Cardiac muscle cell (in vitro differentiated cells and primary cell): Measurements from ENCODE around the gene ATP5F1D. TPM values are rescaled to one million over a fixed set of nuclear protein-coding genes. Genes with fewer than 3 reads are reported as not detected.

ENCODE experiments used
- DNase-seq, 2 donors: peaks; one replicate each; pipeline versions ENCODE4 v3.0.0 to v3.0.0-alpha.2; 2010 to 2017; ENCODE audit warnings: low read depth in 1 of 2, low spot score in 1 of 2
- H3K27ac ChIP-seq: fragments of 200-600 bp; sonication (generic); 2 replicates; pipeline ENCODE4 v1.5.1; 2016
- H3K27me3 ChIP-seq: fragments of 200-600 bp; sonication (generic); 2 replicates; pipeline ENCODE4 v1.6.0; 2016; ENCODE audit warnings: control low read depth
- H3K36me3 ChIP-seq: fragments of 200-600 bp; sonication (generic); 2 replicates; pipeline ENCODE4 v1.5.1; 2016; ENCODE audit warnings: control low read depth
- H3K4me1 ChIP-seq: fragments of 200-600 bp; sonication (generic); 2 replicates; pipeline ENCODE4 v1.8.1; 2017; ENCODE audit warnings: low read depth, mild to moderate bottlenecking, mixed run types
- H3K4me3 ChIP-seq: fragments of 200-600 bp; sonication (generic); 2 replicates; pipeline ENCODE4 v1.5.1; 2016; ENCODE audit warnings: mild to moderate bottlenecking
- H3K9me3 ChIP-seq: fragments of 200-600 bp; sonication (generic); 2 replicates; pipeline ENCODE4 v1.5.1; 2017; ENCODE audit warnings: low read depth, mild to moderate bottlenecking, control low read depth
- polyA plus RNA-seq: library from polyadenylated mRNA; unstranded; fragments of >200 nt; fragmentation: Nextera tagmentation; extraction: Ambion mirVana; gene quantifications from 2 replicates; pipeline ENCODE4 v1.2.1, GENCODE V29; 2016
- total RNA-seq: library from RNA; depleted of rRNA; stranded (reverse); fragments of >200 nt; gene quantifications from 2 replicates; pipeline ENCODE4 v1.2.3, GENCODE V29; 2016
- TF ChIP-seq, protein P1 (sequence below): IDR thresholded peaks from 2 replicates; pipeline ENCODE4 v1.5.1; 2012; ENCODE audit warnings: low read depth, mild to moderate bottlenecking, low read length

The ATP5F1D gene
- total and polyA plus RNA-seq, 2 experiments from 2014 or later: 188 to 638 TPM

DNA sequence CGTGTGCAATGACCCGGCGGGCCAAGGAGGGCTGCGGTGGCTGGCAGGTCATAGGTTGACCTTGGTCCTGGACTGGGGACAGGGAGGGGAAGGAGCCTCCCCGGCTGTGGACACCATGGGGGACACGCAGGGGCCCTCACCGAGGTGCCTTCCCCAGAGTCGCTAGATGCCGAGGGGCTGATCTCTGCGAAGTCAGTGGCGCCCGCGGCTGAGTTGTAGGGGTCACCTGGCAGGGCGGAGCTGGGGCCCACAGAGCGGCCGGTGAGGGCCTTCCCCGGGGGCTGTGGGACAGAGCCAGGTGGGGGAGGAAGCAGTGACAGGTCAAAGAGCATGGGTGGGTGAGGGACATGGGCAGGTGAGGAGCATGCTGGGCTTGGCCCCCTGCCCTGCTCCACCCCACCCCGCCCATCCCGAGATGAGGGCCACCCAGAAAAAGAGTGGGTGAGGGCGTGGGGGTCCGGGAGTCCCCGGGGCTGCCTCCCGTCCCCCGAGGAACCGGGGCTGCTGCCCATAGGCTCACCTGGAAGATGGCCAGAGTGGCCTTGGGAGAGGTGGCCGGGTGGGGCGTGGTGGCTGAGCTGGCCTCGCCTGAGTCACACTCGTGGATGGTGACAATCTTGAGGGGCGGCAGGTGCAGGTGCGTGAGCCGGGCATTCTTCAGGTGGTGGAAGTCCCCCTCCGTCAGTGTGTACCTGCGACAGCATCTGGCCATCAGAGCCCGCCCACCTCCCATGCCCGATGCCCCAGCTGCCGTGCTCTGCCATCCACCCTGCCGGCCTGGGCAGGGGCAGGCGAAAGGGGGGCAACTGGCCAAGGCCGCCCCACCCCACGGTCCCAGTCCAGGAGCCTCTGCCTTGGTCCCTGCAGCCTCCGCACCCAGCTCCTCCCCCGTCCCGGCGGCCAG is 7.2 kb upstream of the ATP5F1D start:
- H3K9me3 ChIP-seq: no peaks in the 10 kb centered on the region
- peaks cover 40% of the 10 kb centered on the region for H3K4me1 ChIP-seq
- peak overlapping the region; percentile 81 for H3K27ac ChIP-seq
- H3K36me3 ChIP-seq: peaks cover 6% of the 10 kb centered on the region
- H3K4me3 ChIP-seq: no peak overlapping the region
- no peaks in the 10 kb centered on the region for H3K27me3 ChIP-seq
- DNase-seq: no peak
- TF ChIP-seq, protein P1, sequence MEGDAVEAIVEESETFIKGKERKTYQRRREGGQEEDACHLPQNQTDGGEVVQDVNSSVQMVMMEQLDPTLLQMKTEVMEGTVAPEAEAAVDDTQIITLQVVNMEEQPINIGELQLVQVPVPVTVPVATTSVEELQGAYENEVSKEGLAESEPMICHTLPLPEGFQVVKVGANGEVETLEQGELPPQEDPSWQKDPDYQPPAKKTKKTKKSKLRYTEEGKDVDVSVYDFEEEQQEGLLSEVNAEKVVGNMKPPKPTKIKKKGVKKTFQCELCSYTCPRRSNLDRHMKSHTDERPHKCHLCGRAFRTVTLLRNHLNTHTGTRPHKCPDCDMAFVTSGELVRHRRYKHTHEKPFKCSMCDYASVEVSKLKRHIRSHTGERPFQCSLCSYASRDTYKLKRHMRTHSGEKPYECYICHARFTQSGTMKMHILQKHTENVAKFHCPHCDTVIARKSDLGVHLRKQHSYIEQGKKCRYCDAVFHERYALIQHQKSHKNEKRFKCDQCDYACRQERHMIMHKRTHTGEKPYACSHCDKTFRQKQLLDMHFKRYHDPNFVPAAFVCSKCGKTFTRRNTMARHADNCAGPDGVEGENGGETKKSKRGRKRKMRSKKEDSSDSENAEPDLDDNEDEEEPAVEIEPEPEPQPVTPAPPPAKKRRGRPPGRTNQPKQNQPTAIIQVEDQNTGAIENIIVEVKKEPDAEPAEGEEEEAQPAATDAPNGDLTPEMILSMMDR: no peak

DNA sequence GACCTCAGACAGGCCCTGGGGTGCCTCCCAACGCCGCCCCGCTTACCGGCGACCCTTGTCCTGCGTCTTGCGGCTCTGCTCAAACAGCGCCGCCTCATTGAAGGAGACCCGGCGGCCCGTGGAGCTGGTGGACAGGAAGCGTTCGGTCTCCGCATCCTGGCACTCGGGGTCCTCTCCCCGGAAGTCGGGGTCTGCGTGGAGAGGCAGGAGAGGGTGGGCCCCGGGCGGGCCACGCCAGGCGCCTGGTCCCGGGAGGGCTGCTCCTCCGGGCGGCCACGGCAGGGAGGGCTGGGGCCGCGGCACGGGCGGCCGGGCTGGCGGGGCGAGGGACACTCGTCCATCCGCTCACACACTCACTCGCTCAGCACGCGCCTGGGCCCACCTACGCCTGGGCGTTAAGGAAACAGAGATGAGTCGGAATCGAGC is 6.6 kb upstream of the ATP5F1D start:
- H3K4me1 ChIP-seq: peaks cover 44% of the 10 kb centered on the region
- H3K36me3 ChIP-seq: peaks cover 6% of the 10 kb centered on the region
- H3K27ac ChIP-seq: no peak overlapping the region
- TF ChIP-seq, protein P1: no peak
- no peaks in the 10 kb centered on the region for H3K27me3 ChIP-seq
- H3K4me3 ChIP-seq: no peak overlapping the region
- no peaks in the 10 kb centered on the region for H3K9me3 ChIP-seq
- DNase-seq: no peak

DNA sequence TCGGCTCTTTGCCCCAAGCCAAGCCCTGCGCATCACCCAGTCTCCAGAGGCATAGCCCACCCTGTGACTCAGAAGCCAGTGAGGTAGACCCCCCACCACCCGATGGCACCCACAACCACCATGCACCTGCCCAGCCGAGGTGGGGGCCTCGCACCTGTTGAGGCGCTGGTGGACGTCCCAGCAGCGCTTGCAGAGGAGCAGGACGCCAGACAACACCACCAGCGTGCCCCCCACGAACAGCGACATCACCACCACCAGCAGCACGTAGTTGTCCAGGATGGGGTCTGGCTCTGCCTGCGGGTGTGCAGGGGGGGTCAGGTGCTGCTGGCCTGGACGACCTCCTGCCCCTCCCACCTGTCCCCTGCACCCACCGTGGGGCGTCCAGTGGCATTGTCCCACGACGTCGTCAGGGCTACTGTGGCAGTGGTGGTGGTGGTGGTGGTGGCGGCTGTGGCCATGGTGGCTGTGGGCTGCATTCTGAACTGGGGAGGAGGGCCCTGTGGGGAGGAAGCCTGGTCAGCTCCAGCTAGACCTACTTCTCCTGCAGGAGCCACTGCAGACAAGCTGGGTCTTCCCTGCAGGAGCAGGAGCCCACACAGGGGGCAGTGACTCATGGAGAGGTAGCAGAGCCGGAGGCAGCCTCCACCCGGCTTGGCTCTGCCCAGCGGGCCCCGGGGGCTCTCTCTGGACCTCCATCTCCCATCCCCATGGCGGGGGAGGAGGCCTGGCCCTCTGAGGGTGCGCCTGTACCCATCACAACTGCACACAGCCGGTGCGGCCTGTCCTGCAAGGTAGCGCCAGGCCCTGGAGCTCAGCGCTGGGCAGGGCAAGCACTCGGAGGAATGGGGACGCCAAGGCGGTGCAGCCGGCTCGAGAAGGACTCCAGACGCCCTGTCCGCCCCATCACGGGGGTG is 5.7 kb upstream of the ATP5F1D start:
- no peak overlapping the region for H3K4me3 ChIP-seq
- H3K27me3 ChIP-seq: no peaks in the 10 kb centered on the region
- TF ChIP-seq, protein P1: no peak
- no peaks in the 10 kb centered on the region for H3K9me3 ChIP-seq
- DNase-seq: no peak
- no peak overlapping the region for H3K27ac ChIP-seq
- H3K4me1 ChIP-seq: peaks cover 39% of the 10 kb centered on the region
- peaks cover 6% of the 10 kb centered on the region for H3K36me3 ChIP-seq

DNA sequence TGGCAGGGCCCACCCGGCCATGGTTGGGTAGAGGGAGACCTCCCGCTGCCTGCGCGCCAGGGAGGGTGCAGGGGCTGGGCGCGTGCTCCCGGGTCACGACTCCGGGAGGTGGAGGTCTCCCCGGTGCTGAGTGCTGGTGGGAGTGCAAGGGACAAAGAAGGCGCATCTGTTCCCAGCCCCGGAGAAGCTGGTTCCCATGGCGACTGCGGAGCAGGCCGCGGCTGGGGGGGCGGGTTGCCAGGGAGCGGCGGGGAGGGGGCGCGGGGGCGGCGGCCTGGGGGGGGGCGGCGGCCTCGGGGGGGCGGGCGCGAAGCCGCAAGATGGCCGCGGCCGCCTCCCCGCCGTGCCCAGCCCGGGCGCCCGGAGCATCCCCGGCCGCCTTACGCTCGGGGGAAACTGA is 5.0 kb upstream of the ATP5F1D start:
- TF ChIP-seq, protein P1: no peak
- no peak overlapping the region for H3K27ac ChIP-seq
- H3K4me3 ChIP-seq: peak overlapping the region; percentile 94
- H3K4me1 ChIP-seq: peaks cover 35% of the 10 kb centered on the region
- peaks cover 6% of the 10 kb centered on the region for H3K36me3 ChIP-seq
- H3K9me3 ChIP-seq: no peaks in the 10 kb centered on the region
- H3K27me3 ChIP-seq: no peaks in the 10 kb centered on the region
- no peak for DNase-seq

DNA sequence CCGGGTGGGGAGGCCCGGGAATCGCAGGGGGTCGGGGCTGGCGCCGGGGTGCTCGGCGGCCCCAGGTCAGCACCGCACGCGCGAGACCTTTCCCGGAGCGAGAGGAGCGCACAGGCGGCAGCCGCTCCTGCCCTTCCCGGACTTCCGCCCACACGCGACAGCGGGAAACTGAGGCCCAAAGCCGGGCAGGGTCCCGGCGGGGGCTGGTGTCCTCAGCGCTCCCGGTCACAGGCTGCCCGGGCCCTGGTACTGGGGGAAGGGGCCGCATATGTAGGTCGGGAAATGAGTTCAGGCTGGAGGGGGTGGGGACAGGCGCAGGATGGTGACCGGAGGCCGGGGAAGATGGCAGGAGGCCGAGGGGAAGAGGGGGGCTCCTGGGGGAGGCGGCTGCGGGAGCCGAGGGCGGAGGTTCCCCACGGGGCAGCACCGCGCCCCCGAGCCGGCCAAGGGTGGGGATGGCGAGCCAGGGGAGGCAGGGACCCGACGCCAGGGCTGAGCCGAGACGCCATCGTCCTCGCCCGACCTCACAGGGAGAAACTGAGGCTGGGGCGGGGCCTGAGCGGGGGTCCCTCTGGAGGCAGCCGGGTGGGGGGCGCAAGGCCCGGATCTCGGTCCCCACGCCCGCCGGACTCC is 4.4 kb upstream of the ATP5F1D start:
- H3K4me1 ChIP-seq: peaks cover 29% of the 10 kb centered on the region
- no peak for DNase-seq
- H3K9me3 ChIP-seq: no peaks in the 10 kb centered on the region
- no peak overlapping the region for H3K27ac ChIP-seq
- TF ChIP-seq, protein P1: no peak
- peak overlapping the region; percentile 94 for H3K4me3 ChIP-seq
- peaks cover 6% of the 10 kb centered on the region for H3K36me3 ChIP-seq
- H3K27me3 ChIP-seq: no peaks in the 10 kb centered on the region
